GM12873 (cell line): ENCODE results near the gene ARID3C.

Experiments used
- TF ChIP-seq, protein P1 (sequence below): IDR thresholded peaks from 2 replicates; pipeline ENCODE4 v1.5.1; 2012; ENCODE audit warnings: low read depth, mild to moderate bottlenecking, moderate library complexity, low read length, control low read depth; ENCODE audit not compliant: insufficient read depth; ENCODE audit errors: missing control alignments

ARID3C gene

DNA sequence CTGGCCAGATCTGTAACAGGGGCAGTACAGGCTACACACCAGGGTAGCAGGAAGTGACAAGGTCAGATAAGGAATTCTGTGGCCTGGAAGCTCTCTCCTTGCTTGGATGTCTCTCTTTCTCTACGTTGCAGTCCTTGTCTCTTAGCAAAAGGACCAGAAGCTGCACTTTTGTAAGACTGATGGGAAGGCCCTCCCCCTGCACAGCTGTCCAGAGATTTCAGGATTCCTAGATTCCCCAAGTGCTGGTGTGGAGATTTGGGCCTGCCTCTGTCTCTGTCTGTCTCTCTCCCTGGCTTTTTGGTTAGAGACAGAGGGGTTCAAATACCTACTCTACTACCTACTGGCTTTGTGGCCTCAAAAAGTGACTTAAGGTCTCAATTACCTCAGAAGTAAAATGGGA lies 29.3 kb downstream of the ARID3C start:
- TF ChIP-seq, protein P1, sequence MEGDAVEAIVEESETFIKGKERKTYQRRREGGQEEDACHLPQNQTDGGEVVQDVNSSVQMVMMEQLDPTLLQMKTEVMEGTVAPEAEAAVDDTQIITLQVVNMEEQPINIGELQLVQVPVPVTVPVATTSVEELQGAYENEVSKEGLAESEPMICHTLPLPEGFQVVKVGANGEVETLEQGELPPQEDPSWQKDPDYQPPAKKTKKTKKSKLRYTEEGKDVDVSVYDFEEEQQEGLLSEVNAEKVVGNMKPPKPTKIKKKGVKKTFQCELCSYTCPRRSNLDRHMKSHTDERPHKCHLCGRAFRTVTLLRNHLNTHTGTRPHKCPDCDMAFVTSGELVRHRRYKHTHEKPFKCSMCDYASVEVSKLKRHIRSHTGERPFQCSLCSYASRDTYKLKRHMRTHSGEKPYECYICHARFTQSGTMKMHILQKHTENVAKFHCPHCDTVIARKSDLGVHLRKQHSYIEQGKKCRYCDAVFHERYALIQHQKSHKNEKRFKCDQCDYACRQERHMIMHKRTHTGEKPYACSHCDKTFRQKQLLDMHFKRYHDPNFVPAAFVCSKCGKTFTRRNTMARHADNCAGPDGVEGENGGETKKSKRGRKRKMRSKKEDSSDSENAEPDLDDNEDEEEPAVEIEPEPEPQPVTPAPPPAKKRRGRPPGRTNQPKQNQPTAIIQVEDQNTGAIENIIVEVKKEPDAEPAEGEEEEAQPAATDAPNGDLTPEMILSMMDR, result no peak

DNA sequence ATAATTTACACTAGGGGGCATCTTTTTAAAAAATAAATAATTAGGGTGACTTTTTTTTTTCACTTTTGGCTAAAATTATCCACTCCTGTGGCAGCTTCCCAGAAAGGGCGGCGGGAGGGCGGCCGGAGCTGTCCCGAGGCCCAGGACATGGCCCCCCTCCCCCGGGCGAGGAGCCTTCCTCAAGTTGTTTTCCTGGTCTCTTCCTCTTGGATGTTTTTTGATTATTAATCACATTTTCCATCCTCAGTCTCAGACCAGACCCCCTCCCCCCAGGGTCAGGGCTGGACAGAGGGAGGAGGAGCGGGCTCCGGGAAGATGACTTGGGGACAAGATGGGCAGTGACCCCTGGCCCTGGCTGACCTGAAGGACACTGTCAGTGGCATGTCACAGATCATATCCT lies 34.7 kb downstream of the ARID3C start:
- TF ChIP-seq, protein P1, result no peak

DNA sequence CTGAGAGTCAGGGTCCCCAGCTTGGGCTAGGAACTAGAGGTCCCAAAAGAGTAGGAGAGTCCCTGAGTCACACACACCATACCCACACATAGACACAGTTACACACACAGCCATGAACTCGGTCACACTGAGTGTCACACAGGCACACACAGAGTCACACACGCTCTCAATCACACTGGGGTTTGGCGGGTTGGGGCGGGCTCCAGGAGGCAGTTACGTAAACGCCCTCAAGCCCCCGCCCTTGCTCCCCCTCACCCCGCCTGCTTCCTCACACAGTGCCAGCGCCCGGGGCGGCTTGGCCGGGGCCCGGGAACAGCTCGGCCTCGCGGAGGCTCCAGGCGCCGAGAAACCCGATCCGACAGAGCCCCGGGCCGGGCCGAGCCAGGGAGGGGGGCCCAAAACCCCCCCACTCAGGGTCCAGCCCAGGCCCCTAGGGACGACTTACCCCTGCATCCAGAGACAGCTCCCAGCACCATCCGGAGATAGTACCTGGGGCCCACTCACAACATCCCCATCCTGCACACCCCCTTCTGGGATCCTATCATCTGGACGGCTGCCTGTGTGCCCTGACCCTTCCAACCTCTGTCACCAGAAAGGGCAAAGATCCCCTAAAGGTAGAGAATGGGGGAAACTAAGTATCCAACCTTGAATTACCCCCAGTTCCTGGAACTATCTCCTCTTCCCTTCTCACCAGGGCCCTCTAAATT lies 35.8 kb downstream of the ARID3C start:
- TF ChIP-seq, protein P1, result no peak

GRCh38 chr9:34591917-34592866 lies 36.7 kb downstream of the ARID3C start:
- TF ChIP-seq, protein P1, result no peak

DNA sequence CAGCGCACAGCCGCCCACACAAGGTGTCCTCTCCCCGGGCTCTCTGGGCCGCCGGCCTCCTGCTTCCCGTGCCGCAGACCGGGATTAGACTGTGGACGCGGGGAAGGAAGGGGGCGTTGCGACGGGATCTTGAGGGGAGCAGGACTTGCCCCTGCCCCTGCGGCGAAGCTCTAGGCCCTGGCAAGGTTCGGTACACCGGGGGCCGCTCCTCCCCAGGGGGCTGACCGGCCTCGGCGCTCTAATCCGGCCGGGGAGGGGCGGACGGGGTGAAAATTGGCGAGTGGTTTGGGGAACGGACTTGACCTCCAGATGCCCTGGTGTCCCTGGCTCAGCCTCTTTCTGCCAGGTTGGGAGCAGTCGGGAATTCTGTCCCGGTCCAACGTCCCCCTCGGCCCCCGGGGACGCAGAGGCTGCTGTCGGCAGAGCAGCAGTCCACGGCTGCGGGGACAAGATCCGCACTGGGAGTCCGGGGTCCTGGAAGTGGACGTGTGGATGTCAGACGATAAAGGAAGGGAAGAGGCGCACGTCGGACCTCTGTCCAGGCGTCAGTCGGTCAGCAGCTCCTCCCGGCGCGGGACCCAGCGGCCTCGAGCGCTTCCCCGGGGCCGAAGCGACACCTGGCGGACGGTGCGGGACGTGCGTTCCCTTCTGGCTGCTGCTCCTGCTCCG lies 37.5 kb downstream of the ARID3C start:
- TF ChIP-seq, protein P1, result peak; percentile 92

DNA sequence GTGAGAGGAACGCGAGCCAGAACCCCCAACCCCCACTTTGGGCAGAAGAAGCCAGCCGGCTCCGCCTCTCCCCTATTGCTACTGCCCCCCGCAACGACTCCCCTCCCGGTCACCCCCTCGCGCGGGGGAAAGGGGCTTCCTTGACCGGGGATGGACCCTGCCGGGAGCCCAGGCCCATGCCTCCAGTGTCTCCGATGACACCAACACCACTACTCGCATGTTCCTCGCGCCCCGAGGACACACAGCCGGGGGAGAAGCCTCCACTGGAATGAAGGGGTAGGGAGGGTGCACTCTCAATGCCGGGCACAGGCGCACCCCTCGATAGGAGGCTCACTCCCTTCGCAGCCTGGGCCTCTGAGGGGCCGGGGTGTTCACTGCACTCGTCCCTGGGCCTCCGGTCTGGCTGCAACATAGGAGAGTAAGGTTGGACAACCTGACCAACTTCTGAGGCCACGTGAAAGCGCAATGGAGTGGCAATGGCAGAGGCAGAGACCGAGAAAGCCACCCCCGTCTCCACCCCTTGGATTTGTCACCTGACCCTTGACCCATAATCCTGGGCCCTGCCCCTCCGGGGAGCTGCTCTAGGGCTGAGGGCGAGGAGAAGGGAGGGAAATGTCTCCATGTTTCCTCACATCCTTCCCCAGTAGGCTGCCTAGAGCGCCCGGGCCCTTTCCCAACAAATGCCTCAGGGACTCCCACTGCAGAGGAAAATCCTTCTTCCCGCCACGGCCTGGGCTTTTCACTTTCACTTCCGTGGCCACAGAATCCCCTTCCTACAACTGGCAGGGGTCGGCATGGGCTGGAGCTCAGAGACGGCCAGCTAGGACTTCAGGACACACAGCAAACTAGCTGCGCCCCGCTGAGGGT lies 38.3 kb downstream of the ARID3C start:
- TF ChIP-seq, protein P1, result no peak
